Esophagus squamous epithelium (tissue), 4 donors: ENCODE data around the gene FAM163A.

Experiments
- CTCF ChIP-seq, 6 experiments: fragments of 450-650 bp in 4 of 6; fragments of 200-600 bp in 2 of 6; sonication (generic) in 2 of 6; IDR thresholded peaks; one replicate each; pipeline ENCODE4 v1.5.1; 2016 to 2019; ENCODE audit warnings: antibody characterized with exemption in 6 of 6, mild to moderate bottlenecking in 4 of 6, moderate library complexity in 4 of 6
- POLR2A ChIP-seq, 4 donors: fragments of 450-650 bp; IDR thresholded peaks; one replicate each; pipeline ENCODE4 v1.6.1; 2017; ENCODE audit warnings: antibody characterized with exemption in 4 of 4, mild to moderate bottlenecking in 4 of 4, moderate library complexity in 3 of 4

- TF ChIP-seq CTCF (IDR thresholded peaks at IDR 0.05): no peak
- no peak for TF ChIP-seq POLR2A (IDR thresholded peaks at IDR 0.05)
Observed at GRCh38 chr1:179826626-179827280, 83.7 kb downstream of the FAM163A start.
